Stimulated activated CD4-positive, alpha-beta T cell treated with anti-CD3 and anti-CD28 coated beads, Interleukin-15, amount 100 ng/mL, for 48 hours (primary cell): Measurements from ENCODE around the gene ENTPD7.

Experiments
- DNase-seq, 2 donors: peaks; one replicate each; pipeline ENCODE4 v3.0.0-alpha.2; 2020; ENCODE audit warnings: low read depth in 2 of 2

ENTPD7 gene

GRCh38 chr10:99748823-99749451 is 89.6 kb downstream of the ENTPD7 start:
- no peak for DNase-seq

GRCh38 chr10:99750641-99751040 is 91.3 kb downstream of the ENTPD7 start:
- no peak for DNase-seq

DNA sequence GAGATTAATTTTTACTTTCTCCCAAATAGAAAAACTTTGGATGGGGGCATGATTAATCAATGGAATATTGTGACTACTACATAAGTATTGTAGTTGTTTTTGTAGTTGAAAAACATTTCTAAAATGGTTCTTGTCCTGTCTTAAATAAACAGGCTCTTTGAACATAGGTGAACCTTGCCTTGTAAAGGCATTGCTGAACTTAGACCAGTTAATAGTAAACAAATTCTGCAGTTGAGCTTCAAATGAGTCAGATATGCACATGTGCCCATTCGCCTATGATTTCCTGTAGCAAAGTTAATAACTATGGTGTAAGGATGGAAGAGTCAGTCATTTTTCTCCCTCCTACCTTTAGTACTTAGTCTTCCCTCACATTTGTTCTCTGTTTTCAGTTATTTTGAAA is 95.4 kb downstream of the ENTPD7 start:
- DNase-seq, result no peak
